Stimulated activated CD4-positive, alpha-beta T cell treated with anti-CD3 and anti-CD28 coated beads, TNF-alpha, amount 100 ng/mL, for 4 hours (primary cell): ENCODE data around the gene GYS1.

Source experiments
- DNase-seq, 3 experiments: peaks; one replicate each; pipeline ENCODE4 v3.0.0-alpha.2; 2020; ENCODE audit warnings: low read depth in 3 of 3

Gene GYS1

GRCh38 chr19:49017666-49018351 lies 24.7 kb upstream of the GYS1 start:
- peak; percentile 38 to 52 (median 42) for DNase-seq

- DNase-seq: no peak
These were observed 24.0 kb upstream of the GYS1 start, which contains the start of gene LHB for GRCh38 chr19:49017041-49017665. LHB (minus strand) TSS chr19:49017091; CDS start chr19:49017081, 10 bp downstream.

- DNase-seq: no peak
These were observed 23.1 kb upstream of the GYS1 start for GRCh38 chr19:49016067-49016839.

- DNase-seq: no peak
These were observed 21.8 kb upstream of the GYS1 start for GRCh38 chr19:49014870-49015255.

- no peak for DNase-seq
These were observed 21.2 kb upstream of the GYS1 start for GRCh38 chr19:49014123-49014869.

- DNase-seq: no peak
These were observed 18.1 kb upstream of the GYS1 start for GRCh38 chr19:49011194-49011593.

GRCh38 chr19:49010453-49010852 lies 17.3 kb upstream of the GYS1 start:
- no peak for DNase-seq

GRCh38 chr19:49009828-49010227 lies 16.7 kb upstream of the GYS1 start:
- DNase-seq: no peak

GRCh38 chr19:49006905-49007304 lies 13.8 kb upstream of the GYS1 start:
- no peak for DNase-seq

- DNase-seq: no peak
These were observed 12.0 kb upstream of the GYS1 start for GRCh38 chr19:49004964-49005614.

GRCh38 chr19:49004133-49004532 lies 11.0 kb upstream of the GYS1 start:
- DNase-seq: no peak

- DNase-seq: peak in 2 of 3 experiments; percentile 37 to 48
These were observed 6.6 kb upstream of the GYS1 start for GRCh38 chr19:48999481-49000325.

- no peak for DNase-seq
These were observed 4.9 kb upstream of the GYS1 start for GRCh38 chr19:48997972-48998371.

- no peak for DNase-seq
These were observed 902 bp upstream of the GYS1 start for GRCh38 chr19:48994035-48994386.

- peak in 1 of 3 experiments; percentile 16 for DNase-seq
These were observed 431 bp downstream of the GYS1 start for GRCh38 chr19:48992581-48993174.

GRCh38 chr19:48991873-48992580 lies 1.1 kb downstream of the GYS1 start:
- no peak for DNase-seq

GRCh38 chr19:48991011-48991609 lies 2.0 kb downstream of the GYS1 start:
- DNase-seq: no peak

- DNase-seq: no peak
These were observed 2.7 kb downstream of the GYS1 start for GRCh38 chr19:48990400-48990799.

GRCh38 chr19:48989701-48990291 lies 3.3 kb downstream of the GYS1 start:
- no peak for DNase-seq
